Measurements from ENCODE around the gene IRGC. TPM values are rescaled to one million over a fixed set of nuclear protein-coding genes. Genes with fewer than 3 reads are reported as not detected.

Gene IRGC
- polyA plus RNA-seq, 2 of the 4 experiments (the other 2 are of a cell fraction): not detected

DNA sequence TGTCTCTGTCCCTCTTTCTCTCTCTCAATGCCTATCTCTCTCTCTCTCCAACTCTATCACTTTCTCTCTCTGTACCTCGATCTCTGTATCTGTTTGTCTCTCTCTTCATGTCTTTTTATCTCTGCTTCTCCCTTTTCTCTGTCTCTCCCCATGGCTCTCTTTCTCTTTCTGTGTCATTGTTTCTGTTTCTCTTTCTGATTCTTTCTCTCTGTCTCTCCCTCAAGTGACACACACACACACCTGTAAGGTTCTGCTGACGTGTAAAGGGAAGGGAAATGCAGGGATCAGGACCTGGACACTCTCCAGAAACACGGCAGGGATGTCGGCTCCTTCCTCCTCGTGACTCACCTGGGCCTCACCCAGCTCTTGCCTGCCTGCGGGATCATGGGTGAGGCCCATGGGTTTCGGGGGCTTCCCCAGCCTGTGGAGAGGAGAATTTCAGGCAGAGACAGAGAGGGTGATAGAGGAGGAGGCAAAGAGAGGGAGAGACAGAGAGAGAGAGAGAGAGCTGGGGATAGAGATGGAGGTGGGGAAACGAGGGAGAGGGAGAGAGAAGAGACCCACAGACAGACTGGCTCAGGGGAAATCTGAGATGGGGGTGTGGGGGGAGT lies 40.5 kb upstream of the IRGC start:
- TF ChIP-seq RARB (CRISPR knock-in tag; IDR thresholded peaks at IDR 0.05): 0 out of 2 replicates have a peak, but pooled peaks have one; percentile 14
- TF ChIP-seq SMC3 (IDR thresholded peaks at IDR 0.05): no peak
- TF ChIP-seq ZFP36 (IDR thresholded peaks at IDR 0.05; ENCODE audit: borderline replicate concordance, partially characterized antibody): no peak
- no peak for TF ChIP-seq MAZ (IDR thresholded peaks at IDR 0.05; ENCODE audit: borderline replicate concordance, low read depth, low read length)
- TF ChIP-seq, protein P1, sequence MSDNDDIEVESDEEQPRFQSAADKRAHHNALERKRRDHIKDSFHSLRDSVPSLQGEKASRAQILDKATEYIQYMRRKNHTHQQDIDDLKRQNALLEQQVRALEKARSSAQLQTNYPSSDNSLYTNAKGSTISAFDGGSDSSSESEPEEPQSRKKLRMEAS (IDR thresholded peaks at IDR 0.05): peak; percentile 43
- no peak for TF ChIP-seq FOXS1 (CRISPR knock-in tag; IDR thresholded peaks at IDR 0.05)
- no peak for TF ChIP-seq FOSL2 (IDR thresholded peaks at IDR 0.05)
- peak; percentile 93 for TF ChIP-seq FOSL2 (CRISPR knock-in tag; IDR thresholded peaks at IDR 0.05)
- 0 out of 2 replicates have a peak, but pooled peaks have one; percentile 42 for TF ChIP-seq HOXA7 (CRISPR knock-in tag; IDR thresholded peaks at IDR 0.05)
- TF ChIP-seq, protein P2, sequence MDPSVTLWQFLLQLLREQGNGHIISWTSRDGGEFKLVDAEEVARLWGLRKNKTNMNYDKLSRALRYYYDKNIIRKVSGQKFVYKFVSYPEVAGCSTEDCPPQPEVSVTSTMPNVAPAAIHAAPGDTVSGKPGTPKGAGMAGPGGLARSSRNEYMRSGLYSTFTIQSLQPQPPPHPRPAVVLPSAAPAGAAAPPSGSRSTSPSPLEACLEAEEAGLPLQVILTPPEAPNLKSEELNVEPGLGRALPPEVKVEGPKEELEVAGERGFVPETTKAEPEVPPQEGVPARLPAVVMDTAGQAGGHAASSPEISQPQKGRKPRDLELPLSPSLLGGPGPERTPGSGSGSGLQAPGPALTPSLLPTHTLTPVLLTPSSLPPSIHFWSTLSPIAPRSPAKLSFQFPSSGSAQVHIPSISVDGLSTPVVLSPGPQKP (IDR thresholded peaks at IDR 0.05; ENCODE audit: low read depth, low read length): no peak
- TF ChIP-seq MAFK (IDR thresholded peaks at IDR 0.05; ENCODE audit: partially characterized antibody): peak; percentile 64
- no peak for TF ChIP-seq KDM1A (IDR thresholded peaks at IDR 0.05; ENCODE audit: low read depth)
- no peak for TF ChIP-seq POLR2A (IDR thresholded peaks at IDR 0.05; ENCODE audit: low read length)
- no peak for TF ChIP-seq RCOR1 (IDR thresholded peaks at IDR 0.05; ENCODE audit: low read depth, low read length)
- TF ChIP-seq, protein P3, sequence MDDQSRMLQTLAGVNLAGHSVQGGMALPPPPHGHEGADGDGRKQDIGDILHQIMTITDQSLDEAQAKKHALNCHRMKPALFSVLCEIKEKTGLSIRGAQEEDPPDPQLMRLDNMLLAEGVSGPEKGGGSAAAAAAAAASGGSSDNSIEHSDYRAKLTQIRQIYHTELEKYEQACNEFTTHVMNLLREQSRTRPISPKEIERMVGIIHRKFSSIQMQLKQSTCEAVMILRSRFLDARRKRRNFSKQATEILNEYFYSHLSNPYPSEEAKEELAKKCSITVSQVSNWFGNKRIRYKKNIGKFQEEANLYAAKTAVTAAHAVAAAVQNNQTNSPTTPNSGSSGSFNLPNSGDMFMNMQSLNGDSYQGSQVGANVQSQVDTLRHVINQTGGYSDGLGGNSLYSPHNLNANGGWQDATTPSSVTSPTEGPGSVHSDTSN (IDR thresholded peaks at IDR 0.05): no peak
- no peak for TF ChIP-seq EHF (CRISPR knock-in tag; IDR thresholded peaks at IDR 0.05)
- no peak for TF ChIP-seq HDAC2 (IDR thresholded peaks at IDR 0.05)
- peak; percentile 78 to 88 for DNase-seq (ENCODE audit: low read depth in 1 of 2, low spot score in 1 of 2)
- Histone ChIP-seq H3K4me3 (no peak overlapping the region), H3K27ac (peak overlapping the region; percentile 58 to 72), H3K9me3 (no peaks in the 10 kb centered on the region), H3K4me2 (peak overlapping the region; percentile 73), H3K4me1 (peaks cover 38% of the 10 kb centered on the region)
- FAIRE-seq: peak; percentile 32
- peak; percentile 73 to 83 for ATAC-seq
- 7% methylated on average over 8 of the region's 8 CpGs for WGBS (ENCODE audit: missing lambda C conversion rate)
- ChIA-PET CTCF (interaction anchor here (0.9 to 1.4 kb wide), 3 partner anchors 18 to 91 kb away, joined by 3 to 4 read pairs (median 3); no protein-coding TSS in a partner anchor), POLR2A (interaction anchor here (0.6 to 1.4 kb wide), 2 partner anchors 90 to 859 kb away, joined by 3 to 4 read pairs; no protein-coding TSS in a partner anchor)

DNA sequence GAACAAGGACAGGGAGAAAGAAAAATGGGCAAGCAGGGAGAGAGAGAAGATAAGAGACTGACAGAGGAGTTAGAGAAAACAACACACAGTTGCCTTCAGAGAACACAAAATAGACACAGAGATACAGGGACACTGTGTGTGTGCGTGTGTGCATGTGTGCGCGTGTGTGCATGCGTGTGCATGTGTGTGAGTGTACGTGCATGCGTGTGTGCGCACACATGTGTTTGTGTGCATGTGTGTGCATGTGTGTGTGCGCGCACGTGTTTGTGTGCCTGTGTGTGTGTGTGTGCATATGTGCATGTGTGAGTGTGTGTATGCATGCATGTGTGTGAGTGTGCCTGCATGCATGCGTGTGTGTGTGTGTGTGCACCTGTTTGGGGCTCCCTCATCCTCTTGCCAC lies 40.0 kb upstream of the IRGC start:
- Histone ChIP-seq H3K4me2 (peak overlapping the region; percentile 73), H3K9me3 (no peaks in the 10 kb centered on the region), H3K4me1 (peaks cover 34% of the 10 kb centered on the region), H3K4me3 (no peak overlapping the region), H3K27ac (peak overlapping the region; percentile 58 to 72)
- CTCF ChIA-PET: interaction anchor here (0.8 to 1.8 kb wide), 3 partner anchors 17 to 91 kb away, joined by 3 to 11 read pairs (median 3); no protein-coding TSS in a partner anchor
- 78% methylated on average over 11 of the region's 11 CpGs for WGBS (ENCODE audit: missing lambda C conversion rate)
- ATAC-seq (no peak; a peak in 1 of 6 replicates), FAIRE-seq (no peak), DNase-seq (ENCODE audit: low read depth in 1 of 2, low spot score in 1 of 2) (no peak)
- POLR2A ChIA-PET: interaction anchor here (1.4 kb wide), 1 partner anchor 89 kb away, joined by 3 read pairs; no protein-coding TSS in a partner anchor
- no peak for TF ChIP-seq EHF (CRISPR knock-in tag; IDR thresholded peaks at IDR 0.05)
- TF ChIP-seq, protein P4, sequence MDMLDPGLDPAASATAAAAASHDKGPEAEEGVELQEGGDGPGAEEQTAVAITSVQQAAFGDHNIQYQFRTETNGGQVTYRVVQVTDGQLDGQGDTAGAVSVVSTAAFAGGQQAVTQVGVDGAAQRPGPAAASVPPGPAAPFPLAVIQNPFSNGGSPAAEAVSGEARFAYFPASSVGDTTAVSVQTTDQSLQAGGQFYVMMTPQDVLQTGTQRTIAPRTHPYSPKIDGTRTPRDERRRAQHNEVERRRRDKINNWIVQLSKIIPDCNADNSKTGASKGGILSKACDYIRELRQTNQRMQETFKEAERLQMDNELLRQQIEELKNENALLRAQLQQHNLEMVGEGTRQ (IDR thresholded peaks at IDR 0.05): no peak
- TF ChIP-seq, protein P3 (IDR thresholded peaks at IDR 0.05): no peak
- no peak for TF ChIP-seq CHD4 (IDR thresholded peaks at IDR 0.05; ENCODE audit: borderline replicate concordance)
- TF ChIP-seq, protein P5, sequence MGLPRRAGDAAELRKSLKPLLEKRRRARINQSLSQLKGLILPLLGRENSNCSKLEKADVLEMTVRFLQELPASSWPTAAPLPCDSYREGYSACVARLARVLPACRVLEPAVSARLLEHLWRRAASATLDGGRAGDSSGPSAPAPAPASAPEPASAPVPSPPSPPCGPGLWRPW (IDR thresholded peaks at IDR 0.05): no peak
- no peak for TF ChIP-seq NFE2L2 (conservative IDR thresholded peaks at IDR 0.05; ENCODE audit: low read length)
- no peak for TF ChIP-seq RARB (CRISPR knock-in tag; IDR thresholded peaks at IDR 0.05)
- TF ChIP-seq RAD21 (conservative IDR thresholded peaks at IDR 0.05 in 1 of 2, IDR thresholded peaks at IDR 0.05 in 1 of 2): no peak
- TF ChIP-seq, protein P6, sequence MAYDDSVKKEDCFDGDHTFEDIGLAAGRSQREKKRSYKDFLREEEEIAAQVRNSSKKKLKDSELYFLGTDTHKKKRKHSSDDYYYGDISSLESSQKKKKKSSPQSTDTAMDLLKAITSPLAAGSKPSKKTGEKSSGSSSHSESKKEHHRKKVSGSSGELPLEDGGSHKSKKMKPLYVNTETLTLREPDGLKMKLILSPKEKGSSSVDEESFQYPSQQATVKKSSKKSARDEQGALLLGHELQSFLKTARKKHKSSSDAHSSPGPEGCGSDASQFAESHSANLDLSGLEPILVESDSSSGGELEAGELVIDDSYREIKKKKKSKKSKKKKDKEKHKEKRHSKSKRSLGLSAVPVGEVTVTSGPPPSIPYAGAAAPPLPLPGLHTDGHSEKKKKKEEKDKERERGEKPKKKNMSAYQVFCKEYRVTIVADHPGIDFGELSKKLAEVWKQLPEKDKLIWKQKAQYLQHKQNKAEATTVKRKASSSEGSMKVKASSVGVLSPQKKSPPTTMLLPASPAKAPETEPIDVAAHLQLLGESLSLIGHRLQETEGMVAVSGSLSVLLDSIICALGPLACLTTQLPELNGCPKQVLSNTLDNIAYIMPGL (CRISPR knock-in tag; IDR thresholded peaks at IDR 0.05; ENCODE audit: borderline replicate concordance): no peak
- TF ChIP-seq HDAC2 (IDR thresholded peaks at IDR 0.05): no peak
- TF ChIP-seq EHMT2 (IDR thresholded peaks at IDR 0.05; ENCODE audit: low read depth): no peak
- TF ChIP-seq CBX8 (IDR thresholded peaks at IDR 0.05): no peak
- TF ChIP-seq RCOR1 (IDR thresholded peaks at IDR 0.05; ENCODE audit: low read depth, low read length): no peak
- TF ChIP-seq, protein P7, sequence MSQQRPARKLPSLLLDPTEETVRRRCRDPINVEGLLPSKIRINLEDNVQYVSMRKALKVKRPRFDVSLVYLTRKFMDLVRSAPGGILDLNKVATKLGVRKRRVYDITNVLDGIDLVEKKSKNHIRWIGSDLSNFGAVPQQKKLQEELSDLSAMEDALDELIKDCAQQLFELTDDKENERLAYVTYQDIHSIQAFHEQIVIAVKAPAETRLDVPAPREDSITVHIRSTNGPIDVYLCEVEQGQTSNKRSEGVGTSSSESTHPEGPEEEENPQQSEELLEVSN (IDR thresholded peaks at IDR 0.05; ENCODE audit: borderline replicate concordance, low read depth): no peak
- TF ChIP-seq MAFK (IDR thresholded peaks at IDR 0.05; ENCODE audit: partially characterized antibody): no peak
- no peak for TF ChIP-seq ZNF302 (CRISPR knock-in tag; IDR thresholded peaks at IDR 0.05)
- no peak for TF ChIP-seq EP300 (IDR thresholded peaks at IDR 0.05)
- TF ChIP-seq, protein P1 (IDR thresholded peaks at IDR 0.05): no peak
- no peak for TF ChIP-seq RNF2 (IDR thresholded peaks at IDR 0.05; ENCODE audit: borderline replicate concordance, low read depth)
